Measurements from ENCODE around the gene NEK5. TPM values are rescaled to one million over a fixed set of nuclear protein-coding genes. Genes with fewer than 3 reads are reported as not detected.

Gene NEK5
- total and polyA plus RNA-seq, 2 experiments from 2014 or later, result 0.73 to 1.3 TPM

- Histone ChIP-seq H3K27me3 (ENCODE audit: insufficient read depth) (no peaks in the 10 kb centered on the region), H3K4me3 (no peak overlapping the region), H3K27ac (ENCODE audit: low read depth) (no peak overlapping the region), H2AFZ (no peak overlapping the region), H3K36me3 (ENCODE audit: insufficient read depth) (peaks cover 5% of the 10 kb centered on the region), H3F3A (replicated peaks; ENCODE audit: low read depth) (no peaks in the 10 kb centered on the region), H3K4me1 (ENCODE audit: insufficient read depth) (no peaks in the 10 kb centered on the region), H3K4me2 (no peak overlapping the region), H3K79me2 (replicated peaks; ENCODE audit: insufficient read depth) (no peaks in the 10 kb centered on the region), H4K20me1 (replicated peaks; ENCODE audit: insufficient read depth) (no peaks in the 10 kb centered on the region), H3K9me2 (ENCODE audit: insufficient read depth) (no peaks in the 10 kb centered on the region)
- DNase-seq (ENCODE audit: low spot score) (no peak), ATAC-seq (no peak)
- Mint-ChIP-seq H3K27ac (no peak overlapping the region), H3K36me3 (ENCODE audit: low read depth) (peaks cover 9% of the 10 kb centered on the region), H3K4me3 (no peak overlapping the region), H3K9me3 (no peaks in the 10 kb centered on the region), H3K4me1 (no peaks in the 10 kb centered on the region), H3K27me3 (ENCODE audit: insufficient read depth, low read depth, poor library complexity) (no peaks in the 10 kb centered on the region)
- no peak for TF ChIP-seq CREB1 (CRISPR knock-in tag; IDR thresholded peaks at IDR 0.05; ENCODE audit: low read depth)
- TF ChIP-seq REST (IDR thresholded peaks at IDR 0.05; ENCODE audit: unreplicated experiment), result no peak
- TF ChIP-seq ZNF114 (CRISPR knock-in tag; IDR thresholded peaks at IDR 0.05), result no peak
- TF ChIP-seq CTCF (conservative IDR thresholded peaks at IDR 0.05; ENCODE audit: low read depth in 2 of 2), result no peak
- no peak for TF ChIP-seq ETS1 (IDR thresholded peaks at IDR 0.05)
- no peak for TF ChIP-seq ZNF462 (CRISPR knock-in tag; IDR thresholded peaks at IDR 0.05)
- TF ChIP-seq JUNB (IDR thresholded peaks at IDR 0.05; ENCODE audit: unreplicated experiment), result no peak
Observed at GRCh38 chr13:52137489-52137888, 8.6 kb upstream of the NEK5 start.

All from GM23338 (cell line).